SK-N-SH (cell line): Measurements from ENCODE around the gene PCOLCE2.

Experiments
- CHD2 ChIP-seq: fragments of 150-350 bp; IDR thresholded peaks from 2 replicates; pipeline ENCODE4 v1.6.1; 2018; ENCODE audit warnings: low read length; ENCODE audit not compliant: partially characterized antibody
- EP300 ChIP-seq, 2 experiments: IDR thresholded peaks; 2 replicates each; pipeline versions ENCODE4 v1.4.0 to v1.6.1; 2012; ENCODE audit warnings: borderline replicate concordance in 1 of 2, low read depth in 1 of 2, low read length in 1 of 2
- GABPA ChIP-seq: IDR thresholded peaks from 2 replicates; pipeline ENCODE4 v1.4.0; 2012; ENCODE audit warnings: low read depth, mild to moderate bottlenecking
- IRF3 ChIP-seq: fragments of 150-350 bp; IDR thresholded peaks from 2 replicates; pipeline ENCODE4 v1.6.1; 2016; ENCODE audit warnings: mild to moderate bottlenecking, low read depth, low read length
- MAX ChIP-seq: IDR thresholded peaks from 2 replicates; pipeline ENCODE4 v1.4.0; 2012; ENCODE audit warnings: low read depth
- NFIC ChIP-seq: IDR thresholded peaks from 2 replicates; pipeline ENCODE4 v1.4.0; 2012; ENCODE audit warnings: borderline replicate concordance
- POLR2AphosphoS5 ChIP-seq: IDR thresholded peaks from 2 replicates; pipeline ENCODE4 v1.6.1; 2012; ENCODE audit warnings: low read depth, low read length
- RAD21 ChIP-seq: IDR thresholded peaks from 2 replicates; pipeline ENCODE4 v1.6.1; 2012; ENCODE audit warnings: mild to moderate bottlenecking, low read length
- RCOR1 ChIP-seq: fragments of 150-350 bp; IDR thresholded peaks from 2 replicates; pipeline ENCODE4 v1.6.1; 2017; ENCODE audit warnings: antibody characterized with exemption, low read length
- RFX5 ChIP-seq: IDR thresholded peaks from 2 replicates; pipeline ENCODE4 v1.6.1; 2012; ENCODE audit warnings: mild to moderate bottlenecking, improper control_type of control experiment, low read length
- TAF1 ChIP-seq: IDR thresholded peaks from 2 replicates; pipeline ENCODE4 v1.6.1; 2012; ENCODE audit warnings: low read depth, mild to moderate bottlenecking, low read length, moderate library complexity, borderline replicate concordance
- ZBTB33 ChIP-seq: IDR thresholded peaks from 2 replicates; pipeline ENCODE4 v1.4.0; 2012; ENCODE audit warnings: low read depth, borderline replicate concordance
- TF ChIP-seq, protein P1 (sequence below): fragments of 200-600 bp; sonication (generic); IDR thresholded peaks from 2 replicates; pipeline ENCODE4 v1.6.1; 2017; ENCODE audit warnings: antibody characterized with exemption, mild to moderate bottlenecking, moderate library complexity
- TF ChIP-seq, protein P2 (sequence below): IDR thresholded peaks from 2 replicates; pipeline ENCODE4 v1.4.0; 2012; ENCODE audit warnings: low read depth, borderline replicate concordance

DNA sequence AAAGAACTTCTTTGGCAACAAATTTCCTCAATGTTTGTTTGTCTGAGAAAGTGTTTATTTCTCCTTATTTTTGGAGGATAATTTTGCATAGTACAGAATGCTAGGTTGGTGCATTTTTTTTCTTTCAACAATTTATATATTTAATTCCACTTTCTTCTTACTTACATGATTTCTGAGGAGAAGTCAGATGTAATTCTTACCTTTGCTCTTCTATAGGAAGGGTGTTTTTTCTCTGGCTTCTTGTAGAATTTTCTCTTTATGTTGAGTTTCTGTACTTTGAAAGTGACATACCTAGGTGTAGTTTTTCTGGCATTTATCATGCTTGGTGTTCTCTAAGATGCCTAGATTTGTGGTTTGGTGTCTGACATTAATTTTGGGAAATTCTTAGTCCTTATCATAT lies 34.8 kb upstream of the PCOLCE2 start:
- TF ChIP-seq, protein P1, sequence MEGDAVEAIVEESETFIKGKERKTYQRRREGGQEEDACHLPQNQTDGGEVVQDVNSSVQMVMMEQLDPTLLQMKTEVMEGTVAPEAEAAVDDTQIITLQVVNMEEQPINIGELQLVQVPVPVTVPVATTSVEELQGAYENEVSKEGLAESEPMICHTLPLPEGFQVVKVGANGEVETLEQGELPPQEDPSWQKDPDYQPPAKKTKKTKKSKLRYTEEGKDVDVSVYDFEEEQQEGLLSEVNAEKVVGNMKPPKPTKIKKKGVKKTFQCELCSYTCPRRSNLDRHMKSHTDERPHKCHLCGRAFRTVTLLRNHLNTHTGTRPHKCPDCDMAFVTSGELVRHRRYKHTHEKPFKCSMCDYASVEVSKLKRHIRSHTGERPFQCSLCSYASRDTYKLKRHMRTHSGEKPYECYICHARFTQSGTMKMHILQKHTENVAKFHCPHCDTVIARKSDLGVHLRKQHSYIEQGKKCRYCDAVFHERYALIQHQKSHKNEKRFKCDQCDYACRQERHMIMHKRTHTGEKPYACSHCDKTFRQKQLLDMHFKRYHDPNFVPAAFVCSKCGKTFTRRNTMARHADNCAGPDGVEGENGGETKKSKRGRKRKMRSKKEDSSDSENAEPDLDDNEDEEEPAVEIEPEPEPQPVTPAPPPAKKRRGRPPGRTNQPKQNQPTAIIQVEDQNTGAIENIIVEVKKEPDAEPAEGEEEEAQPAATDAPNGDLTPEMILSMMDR: no peak
- TF ChIP-seq RFX5 (no peak), MAX (no peak), EP300 (IDR thresholded peaks at IDR 0.05; ENCODE audit: borderline replicate concordance in 1 of 2, low read depth in 1 of 2, low read length in 1 of 2) (no peak), GABPA (no peak), TAF1 (no peak), RCOR1 (no peak), ZBTB33 (no peak), CHD2 (no peak), POLR2AphosphoS5 (no peak), RAD21 (no peak), IRF3 (no peak), NFIC (no peak)
- TF ChIP-seq, protein P2, sequence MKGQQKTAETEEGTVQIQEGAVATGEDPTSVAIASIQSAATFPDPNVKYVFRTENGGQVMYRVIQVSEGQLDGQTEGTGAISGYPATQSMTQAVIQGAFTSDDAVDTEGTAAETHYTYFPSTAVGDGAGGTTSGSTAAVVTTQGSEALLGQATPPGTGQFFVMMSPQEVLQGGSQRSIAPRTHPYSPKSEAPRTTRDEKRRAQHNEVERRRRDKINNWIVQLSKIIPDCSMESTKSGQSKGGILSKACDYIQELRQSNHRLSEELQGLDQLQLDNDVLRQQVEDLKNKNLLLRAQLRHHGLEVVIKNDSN: no peak
